SU-DHL-6 (cell line): Measurements from ENCODE around the gene PMEPA1.

Experiments
- H2AFZ ChIP-seq: fragments of 200-600 bp; sonication (generic); 2 replicates; pipeline ENCODE4 v1.6.1; 2014; ENCODE audit warnings: low read depth, mild to moderate bottlenecking, moderate library complexity, mixed read lengths, antibody characterized with exemption, low read length; ENCODE audit not compliant: severe bottlenecking
- H3F3A ChIP-seq: fragments of 200-600 bp; shearing (Covaris generic); 2 replicates; pipeline ENCODE4 v1.6.0; 2016; ENCODE audit warnings: antibody characterized with exemption, mild to moderate bottlenecking; ENCODE audit not compliant: insufficient read depth
- H3K27ac ChIP-seq: fragments of 200-600 bp; sonication (generic); 2 replicates; pipeline ENCODE4 v1.5.1; 2016; ENCODE audit warnings: low read depth, mild to moderate bottlenecking, low read length, moderate library complexity, mixed read lengths
- H3K27me3 ChIP-seq: fragments of 200-600 bp; sonication (generic), shearing (Covaris generic); 2 replicates; pipeline ENCODE4 v1.6.0; 2014; ENCODE audit warnings: mild to moderate bottlenecking, low read length
- H3K36me3 ChIP-seq: fragments of 200-600 bp; sonication (generic); 2 replicates; pipeline ENCODE4 v1.6.1; 2014; ENCODE audit warnings: mild to moderate bottlenecking, low read length, mixed read lengths
- H3K4me2 ChIP-seq: fragments of 300-600, 200-600 bp; shearing (Covaris generic), sonication (generic); 2 replicates; pipeline ENCODE4 v1.6.0; 2014; ENCODE audit warnings: low read length, low read depth, mild to moderate bottlenecking; ENCODE audit not compliant: poor library complexity, severe bottlenecking
- H3K4me3 ChIP-seq: fragments of 200-600 bp; sonication (generic); 2 replicates; pipeline ENCODE4 v1.5.1; 2014; ENCODE audit warnings: antibody characterized with exemption, low read length, mild to moderate bottlenecking, mixed read lengths; ENCODE audit not compliant: insufficient read depth, poor library complexity, severe bottlenecking
- H3K79me2 ChIP-seq: fragments of 200-600 bp; sonication (generic); 2 replicates; pipeline ENCODE4 v1.6.1; 2014; ENCODE audit warnings: mild to moderate bottlenecking, low read length, moderate library complexity; ENCODE audit not compliant: insufficient read depth
- H3K9ac ChIP-seq: fragments of 200-600 bp; sonication (generic); 2 replicates; pipeline ENCODE4 v1.7.0; 2014; ENCODE audit warnings: mild to moderate bottlenecking, low read length
- H3K9me2 ChIP-seq: fragments of 200-600 bp; sonication (generic); replicated peaks from 2 replicates; pipeline ENCODE4 v1.6.1; 2014; ENCODE audit warnings: low read length; ENCODE audit not compliant: insufficient read depth
- H3K9me3 ChIP-seq: fragments of 200-600 bp; sonication (generic); 2 replicates; pipeline ENCODE4 v1.6.1; 2014; ENCODE audit warnings: low read length, mixed read lengths; ENCODE audit not compliant: insufficient read depth
- H4K20me1 ChIP-seq: fragments of 200-600 bp; sonication (generic); 2 replicates; pipeline ENCODE4 v1.6.1; 2014; ENCODE audit warnings: low read depth, mild to moderate bottlenecking, antibody characterized with exemption, low read length, moderate library complexity, mixed read lengths
- CTCF ChIP-seq: fragments of 200-600 bp; sonication (generic); IDR thresholded peaks from one replicate; pipeline ENCODE4 v1.5.1; 2017; ENCODE audit warnings: antibody characterized with exemption, mild to moderate bottlenecking, low read length, moderate library complexity; ENCODE audit not compliant: insufficient read depth, poor library complexity, severe bottlenecking
- EZH2phosphoT487 ChIP-seq: fragments of 200-600 bp; sonication (generic), shearing (Covaris generic); conservative IDR thresholded peaks from 2 replicates; pipeline ENCODE4 v1.6.1; 2018; ENCODE audit warnings: mild to moderate bottlenecking, antibody characterized with exemption, low read length, moderate library complexity, mixed read lengths

Gene PMEPA1

GRCh38 chr20:57705127-57705899, 4.5 kb downstream of the PMEPA1 start:
- Histone ChIP-seq H3K27ac (no peak overlapping the region), H3K4me3 (no peak overlapping the region), H3K36me3 (no peaks in the 10 kb centered on the region), H3K9me3 (no peaks in the 10 kb centered on the region), H3F3A (no peaks in the 10 kb centered on the region), H3K9me2 (no peaks in the 10 kb centered on the region), H3K79me2 (no peaks in the 10 kb centered on the region), H3K27me3 (no peaks in the 10 kb centered on the region), H2AFZ (no peak overlapping the region), H3K9ac (no peak overlapping the region), H3K4me2 (no peak overlapping the region), H4K20me1 (no peaks in the 10 kb centered on the region)
- TF ChIP-seq EZH2phosphoT487 (0 out of 2 replicates have a peak, but pooled peaks have one; percentile 63), CTCF (no peak)

GRCh38 chr20:57704245-57704644, 5.6 kb downstream of the PMEPA1 start:
- Histone ChIP-seq H3K9ac (no peak overlapping the region), H3K9me3 (no peaks in the 10 kb centered on the region), H3K36me3 (no peaks in the 10 kb centered on the region), H3K9me2 (no peaks in the 10 kb centered on the region), H3K27ac (no peak overlapping the region), H2AFZ (no peak overlapping the region), H3K4me3 (no peak overlapping the region), H3K4me2 (no peak overlapping the region), H3F3A (no peaks in the 10 kb centered on the region), H4K20me1 (no peaks in the 10 kb centered on the region), H3K27me3 (no peaks in the 10 kb centered on the region), H3K79me2 (no peaks in the 10 kb centered on the region)
- TF ChIP-seq CTCF (no peak), EZH2phosphoT487 (no peak)

- Histone ChIP-seq H3K36me3 (no peaks in the 10 kb centered on the region), H3K9me3 (no peaks in the 10 kb centered on the region), H3K9ac (peak overlapping the region; percentile 4; the same call in 1 of the 2 replicates), H3K4me2 (peak overlapping the region; percentile 28), H3K79me2 (no peaks in the 10 kb centered on the region), H3K9me2 (no peaks in the 10 kb centered on the region), H4K20me1 (no peaks in the 10 kb centered on the region), H2AFZ (no peak overlapping the region), H3K27me3 (no peaks in the 10 kb centered on the region), H3F3A (no peaks in the 10 kb centered on the region), H3K27ac (no peak overlapping the region), H3K4me3 (no peak overlapping the region)
- no peak for TF ChIP-seq CTCF
- TF ChIP-seq EZH2phosphoT487 = no peak
Measured at GRCh38 chr20:57703013-57703412, 6.8 kb downstream of the PMEPA1 start.
